Right lobe of liver (tissue), 4 donors: Measurements from ENCODE around the gene SLC6A9.

Experiments used
- POLR2A ChIP-seq: fragments of 450-650 bp; IDR thresholded peaks from one replicate; pipeline ENCODE4 v1.6.1; 2017; ENCODE audit warnings: antibody characterized with exemption, mild to moderate bottlenecking
- TF ChIP-seq, protein P1 (sequence below), 4 donors: fragments of 200-600 bp in 3 of 4; fragments of 450-650 bp in 1 of 4; IDR thresholded peaks; one replicate each; pipeline versions ENCODE4 v1.5.1 to v1.8.0; 2016 to 2022; ENCODE audit warnings: antibody characterized with exemption in 4 of 4, mild to moderate bottlenecking in 2 of 4
- donor health status: DM: no; HTN: no; CAD: no.
- donor health status: DM: no; HTN: no; CAD: no.
- donor health status: DM: no; HTN: yes; CAD: no.

DNA sequence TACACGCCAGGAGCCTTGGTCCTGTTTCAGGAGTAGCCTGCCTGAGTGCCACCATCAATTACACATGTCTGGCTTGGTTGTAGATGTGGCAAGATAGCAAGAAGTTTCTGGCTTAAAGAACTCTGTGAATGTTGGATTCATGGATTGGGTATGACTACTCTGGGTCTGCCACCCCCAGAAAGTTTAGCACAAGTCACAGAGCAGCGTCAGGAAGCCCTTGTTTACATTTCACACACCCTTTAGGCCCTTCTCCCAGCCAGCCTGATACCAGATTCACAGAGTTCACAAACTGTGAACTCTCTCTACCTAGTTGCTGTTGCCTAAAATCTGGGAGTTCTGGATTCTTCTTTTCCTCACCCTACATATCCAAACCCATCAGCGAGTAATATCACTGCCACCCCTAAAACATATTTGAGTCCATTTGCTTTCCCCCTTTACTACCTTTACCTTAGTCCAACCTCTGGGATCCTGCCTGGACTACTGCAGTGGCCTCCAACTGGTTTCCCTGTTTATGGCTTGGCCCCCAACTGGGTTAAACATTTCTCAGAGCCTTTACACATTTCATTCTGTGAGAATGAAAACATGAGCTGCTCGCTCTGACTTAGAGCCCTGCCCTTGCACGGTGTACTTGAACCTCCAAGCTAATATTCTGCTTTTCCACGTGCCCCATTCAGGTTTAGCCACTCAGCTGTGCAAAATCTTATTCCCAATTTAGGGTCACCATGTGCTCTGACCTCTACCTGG lies 43.9 kb downstream of the SLC6A9 start:
- TF ChIP-seq, protein P1, sequence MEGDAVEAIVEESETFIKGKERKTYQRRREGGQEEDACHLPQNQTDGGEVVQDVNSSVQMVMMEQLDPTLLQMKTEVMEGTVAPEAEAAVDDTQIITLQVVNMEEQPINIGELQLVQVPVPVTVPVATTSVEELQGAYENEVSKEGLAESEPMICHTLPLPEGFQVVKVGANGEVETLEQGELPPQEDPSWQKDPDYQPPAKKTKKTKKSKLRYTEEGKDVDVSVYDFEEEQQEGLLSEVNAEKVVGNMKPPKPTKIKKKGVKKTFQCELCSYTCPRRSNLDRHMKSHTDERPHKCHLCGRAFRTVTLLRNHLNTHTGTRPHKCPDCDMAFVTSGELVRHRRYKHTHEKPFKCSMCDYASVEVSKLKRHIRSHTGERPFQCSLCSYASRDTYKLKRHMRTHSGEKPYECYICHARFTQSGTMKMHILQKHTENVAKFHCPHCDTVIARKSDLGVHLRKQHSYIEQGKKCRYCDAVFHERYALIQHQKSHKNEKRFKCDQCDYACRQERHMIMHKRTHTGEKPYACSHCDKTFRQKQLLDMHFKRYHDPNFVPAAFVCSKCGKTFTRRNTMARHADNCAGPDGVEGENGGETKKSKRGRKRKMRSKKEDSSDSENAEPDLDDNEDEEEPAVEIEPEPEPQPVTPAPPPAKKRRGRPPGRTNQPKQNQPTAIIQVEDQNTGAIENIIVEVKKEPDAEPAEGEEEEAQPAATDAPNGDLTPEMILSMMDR (IDR thresholded peaks at IDR 0.05): no peak
- TF ChIP-seq POLR2A: no peak
